HCT116 (cell line): ENCODE measurements around the gene ZNF621. TPM values are rescaled to one million over a fixed set of nuclear protein-coding genes. Genes with fewer than 3 reads are reported as not detected.
A peak's percentile ranks its signal among the peaks of the same experiment; 100 is the strongest.

Experiments
- ATAC-seq: fragments of 200-7000 bp; cut with Tn5 transposase; 2 replicates; pipeline ENCODE4 v1.9.1; 2020; ENCODE audit warnings: mild to moderate bottlenecking, moderate library complexity
- BruUV-seq: library from RNA; stranded (reverse); fragments of 400-500 nt; replicated peaks from 2 replicates; lab custom pipeline; 2021; lab: Mats Ljungman, UMichigan
- CTCF ChIA-PET: fragments of 300-600 bp; sonication (Branson Sonifier 250); formaldehyde crosslinking; loops from one replicate; lab custom pipeline; 2021; ENCODE audit warnings: antibody characterized with exemption; lab: Charles Lee
- POLR2A ChIA-PET: fragments of 300-600, 350-600 bp; sonication (Branson Sonifier 250); formaldehyde crosslinking; loops from one replicate; lab custom pipeline; 2021; ENCODE audit warnings: antibody characterized with exemption; lab: Charles Lee
- RAD21 ChIA-PET, 2 experiments: fragments of 300-600 bp; sonication (Branson Sonifier 250); formaldehyde crosslinking; loops; one replicate each; lab custom pipeline; 2023; ENCODE audit warnings: low total read pairs in 2 of 2; ENCODE audit not compliant: uncharacterized antibody in 2 of 2, unreplicated experiment in 2 of 2, low non-redundant PET in 1 of 2; lab: Charles Lee
- DNase-seq: peaks from one replicate; pipeline ENCODE4 v3.0.0-alpha.2; 2010; ENCODE audit warnings: low read depth, low spot score
- H2AFZ ChIP-seq: fragments of 200-600 bp; shearing (Covaris generic), sonication (generic); 2 replicates; pipeline ENCODE4 v1.6.1; 2017; ENCODE audit warnings: low read depth, mixed run types, mixed read lengths, antibody characterized with exemption, low read length; ENCODE audit not compliant: poor library complexity, severe bottlenecking
- H3K27ac ChIP-seq: 2 replicates; pipeline ENCODE4 v1.5.1; 2012; ENCODE audit warnings: low read depth, low read length
- H3K27me3 ChIP-seq: fragments of 200-600 bp; sonication (generic); 2 replicates; pipeline ENCODE4 v1.6.1; 2016; ENCODE audit warnings: mixed run types, low read length, mixed read lengths; ENCODE audit not compliant: insufficient read depth
- H3K36me3 ChIP-seq, 2 experiments: fragments of 200-500 bp in 1 of 2; fragments of 200-600 bp in 1 of 2; sonication (Bioruptor generic) in 1 of 2; sonication (generic) in 1 of 2; 2 replicates each; pipeline versions ENCODE4 v1.5.1 to v1.6.1; 2014 to 2016; ENCODE audit warnings: low read length in 2 of 2, inconsistent platforms in 1 of 2, mixed read lengths in 1 of 2, mixed run types in 1 of 2; ENCODE audit not compliant: insufficient read depth in 2 of 2, control insufficient read depth in 1 of 2
- H3K4me1 ChIP-seq, 2 experiments: fragments of 200-600 bp in 1 of 2; sonication (generic) in 1 of 2; 2 replicates each; pipeline versions ENCODE4 v1.5.1 to v1.6.1; 2012 to 2017; ENCODE audit warnings: low read length in 2 of 2, inconsistent platforms in 1 of 2, mild to moderate bottlenecking in 1 of 2, mixed read lengths in 1 of 2, mixed run types in 1 of 2, moderate library complexity in 1 of 2; ENCODE audit not compliant: insufficient read depth in 2 of 2, control insufficient read depth in 1 of 2
- H3K4me2 ChIP-seq: fragments of 200-600 bp; sonication (generic); 2 replicates; pipeline ENCODE4 v1.6.1; 2017; ENCODE audit warnings: mixed run types, low read length, mixed read lengths
- H3K4me3 ChIP-seq, 2 experiments: fragments of 200-600 bp in 1 of 2; sonication (generic) in 1 of 2; replicated peaks in 1 of 2; 2 replicates each; pipeline ENCODE4 v1.5.1; 2011 to 2016; ENCODE audit warnings: low read length in 2 of 2, control low read depth in 1 of 2, low read depth in 1 of 2, mild to moderate bottlenecking in 1 of 2, mixed read lengths in 1 of 2, mixed run types in 1 of 2
- H3K79me2 ChIP-seq: fragments of 200-600 bp; sonication (generic); 2 replicates; pipeline ENCODE4 v1.6.1; 2017; ENCODE audit warnings: mild to moderate bottlenecking, mixed run types, low read length, moderate library complexity, mixed read lengths; ENCODE audit not compliant: insufficient read depth
- H3K9ac ChIP-seq: fragments of 200-600 bp; sonication (generic); 2 replicates; pipeline ENCODE4 v1.6.1; 2016; ENCODE audit warnings: low read length, mixed read lengths
- H3K9me2 ChIP-seq: fragments of 200-600 bp; sonication (generic), shearing (Covaris generic); 2 replicates; pipeline ENCODE4 v1.6.1; 2017; ENCODE audit warnings: mixed run types, mild to moderate bottlenecking, moderate library complexity; ENCODE audit not compliant: insufficient read depth
- H3K9me3 ChIP-seq, 2 experiments: fragments of 200-500 bp in 1 of 2; fragments of 200-600 bp in 1 of 2; sonication (Bioruptor generic) in 1 of 2; sonication (generic) in 1 of 2; 2 replicates each; pipeline ENCODE4 v1.6.1; 2014 to 2017; ENCODE audit warnings: low read length in 2 of 2, mixed read lengths in 2 of 2, inconsistent platforms in 1 of 2, low read depth in 1 of 2, mild to moderate bottlenecking in 1 of 2, mixed run types in 1 of 2, moderate library complexity in 1 of 2; ENCODE audit not compliant: control insufficient read depth in 1 of 2, insufficient read depth in 1 of 2
- H4K20me1 ChIP-seq: fragments of 200-600 bp; sonication (generic), shearing (Covaris generic); 2 replicates; pipeline ENCODE4 v1.6.1; 2017; ENCODE audit warnings: mixed run types, mild to moderate bottlenecking, moderate library complexity; ENCODE audit not compliant: insufficient read depth
- CBX3 ChIP-seq: IDR thresholded peaks from 2 replicates; pipeline ENCODE4 v1.6.1; 2012; ENCODE audit warnings: low read depth
- CEBPB ChIP-seq: IDR thresholded peaks from 2 replicates; pipeline ENCODE4 v1.6.1; 2012; ENCODE audit warnings: low read depth
- EGR1 ChIP-seq: IDR thresholded peaks from 2 replicates; pipeline ENCODE4 v1.6.1; 2012; ENCODE audit warnings: low read depth
- EZH2 ChIP-seq: fragments of 200-600 bp; sonication (generic); IDR thresholded peaks from 2 replicates; pipeline ENCODE4 v1.6.1; 2017; ENCODE audit warnings: antibody characterized with exemption, mixed run types
- EZH2phosphoT487 ChIP-seq: fragments of 200-600 bp; IDR thresholded peaks from 2 replicates; pipeline ENCODE4 v1.6.1; 2018; ENCODE audit warnings: antibody characterized with exemption, borderline replicate concordance
- POLR2AphosphoS5 ChIP-seq: IDR thresholded peaks from 2 replicates; pipeline ENCODE4 v1.6.1; 2011; ENCODE audit warnings: mild to moderate bottlenecking, low read depth, low read length, moderate library complexity
- RAD21 ChIP-seq: IDR thresholded peaks from 2 replicates; pipeline ENCODE4 v1.6.1; 2012; ENCODE audit warnings: low read depth, mild to moderate bottlenecking
- SIN3A ChIP-seq: IDR thresholded peaks from 2 replicates; pipeline ENCODE4 v1.6.1; 2012; ENCODE audit warnings: low read depth
- SP1 ChIP-seq: IDR thresholded peaks from 2 replicates; pipeline ENCODE4 v1.6.1; 2012; ENCODE audit warnings: low read depth
- SRF ChIP-seq: IDR thresholded peaks from 2 replicates; pipeline ENCODE4 v1.6.1; 2012; ENCODE audit warnings: low read depth
- TCF7L2 ChIP-seq: IDR thresholded peaks from 2 replicates; pipeline ENCODE4 v1.7.0; 2011; ENCODE audit warnings: borderline replicate concordance, inconsistent platforms; ENCODE audit not compliant: insufficient read depth, insufficient read length; ENCODE audit errors: extremely low read depth
- ZFX ChIP-seq: fragments of 450-650 bp; IDR thresholded peaks from 2 replicates; pipeline ENCODE4 v1.6.1; 2017
- ZNF274 ChIP-seq: fragments of 200-500 bp; sonication (Bioruptor generic); IDR thresholded peaks from 2 replicates; pipeline ENCODE4 v1.6.1; 2014; ENCODE audit warnings: mild to moderate bottlenecking, low read depth, low read length, inconsistent platforms
- intact Hi-C: fragments of 100-400 bp; cut with micrococcal nuclease; formaldehyde crosslinking; loops from 2 replicates; pipeline ENCODE4 v1.10.0; 2022
- total RNA-seq: library from RNA; stranded (reverse); gene quantifications from one replicate; pipeline ENCODE4 v1.2.1, GENCODE V29; 2021; ENCODE audit not compliant: unreplicated experiment
- TF ChIP-seq, protein P1 (sequence below): IDR thresholded peaks from 2 replicates; pipeline ENCODE4 v1.6.1; 2012
- TF ChIP-seq, protein P2 (sequence below), 3 experiments: fragments of 200-600 bp in 1 of 3; sonication (generic) in 1 of 3; IDR thresholded peaks in 2 of 3; conservative IDR thresholded peaks in 1 of 3; 2 replicates each; pipeline ENCODE4 v1.5.1; 2012 to 2017; ENCODE audit warnings: low read depth in 2 of 3, low read length in 2 of 3, antibody characterized with exemption in 1 of 3, borderline replicate concordance in 1 of 3, control low read depth in 1 of 3, mild to moderate bottlenecking in 1 of 3, mixed read lengths in 1 of 3, mixed run types in 1 of 3, moderate library complexity in 1 of 3; ENCODE audit not compliant: insufficient read depth in 1 of 3
- TF ChIP-seq, protein P3 (sequence below): IDR thresholded peaks from 2 replicates; pipeline ENCODE4 v1.6.1; 2012; ENCODE audit warnings: low read depth
- TF ChIP-seq, protein P4 (sequence below): IDR thresholded peaks from 2 replicates; pipeline ENCODE4 v1.6.1; 2012

ZNF621 gene
- total RNA-seq, 1 experiment from 2014 or later, result 23.5 TPM

DNA sequence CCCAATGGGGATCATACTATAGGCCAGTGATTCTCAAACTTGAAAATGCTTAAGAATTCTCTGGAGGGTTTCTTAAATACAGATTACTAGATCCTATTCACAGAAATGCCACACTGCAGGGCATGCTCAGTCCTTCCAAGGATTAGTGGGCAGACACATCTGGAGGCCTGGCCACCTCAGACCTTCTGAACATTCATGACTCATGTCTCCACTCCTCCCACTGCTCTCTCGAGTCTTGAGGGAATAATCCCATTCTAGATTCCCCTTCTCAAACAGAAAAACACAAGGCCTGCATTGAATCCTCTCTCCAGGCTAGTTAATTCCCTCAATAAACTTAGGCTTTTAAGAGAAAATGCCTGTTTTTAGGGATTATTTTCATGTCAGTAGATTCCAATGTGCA is 22.1 kb downstream of the ZNF621 start:
- ChIA-PET RAD21 (no interaction called here), CTCF (no interaction called here), POLR2A (no interaction called here)
- TF ChIP-seq, protein P1, sequence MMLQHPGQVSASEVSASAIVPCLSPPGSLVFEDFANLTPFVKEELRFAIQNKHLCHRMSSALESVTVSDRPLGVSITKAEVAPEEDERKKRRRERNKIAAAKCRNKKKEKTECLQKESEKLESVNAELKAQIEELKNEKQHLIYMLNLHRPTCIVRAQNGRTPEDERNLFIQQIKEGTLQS, result no peak
- TF ChIP-seq EZH2phosphoT487, result no peak
- TF ChIP-seq SRF, result no peak
- TF ChIP-seq RAD21, result no peak
- TF ChIP-seq EGR1, result no peak
- no peak for DNase-seq
- Histone ChIP-seq H3K9ac (no peak overlapping the region), H3K4me3 (no peak overlapping the region), H3K9me2 (no peaks in the 10 kb centered on the region), H3K9me3 (no peaks in the 10 kb centered on the region), H2AFZ (no peak overlapping the region), H3K27me3 (no peaks in the 10 kb centered on the region), H3K4me1 (peaks cover 0 to 5% of the 10 kb centered on the region in 2 experiments; a peak in 1 of 4 replicates), H3K4me2 (peak overlapping the region; percentile 18; the same call in 1 of the 2 replicates), H4K20me1 (no peaks in the 10 kb centered on the region), H3K27ac (no peak overlapping the region), H3K79me2 (no peaks in the 10 kb centered on the region), H3K36me3 (no peaks in the 10 kb centered on the region)
- no TSS peak for BruUV-seq
- intact Hi-C loops, result loop anchor here (10.0 kb wide), 1 partner anchor 352 kb away; no protein-coding TSS in a partner anchor
- ATAC-seq, result peak; percentile 67

DNA sequence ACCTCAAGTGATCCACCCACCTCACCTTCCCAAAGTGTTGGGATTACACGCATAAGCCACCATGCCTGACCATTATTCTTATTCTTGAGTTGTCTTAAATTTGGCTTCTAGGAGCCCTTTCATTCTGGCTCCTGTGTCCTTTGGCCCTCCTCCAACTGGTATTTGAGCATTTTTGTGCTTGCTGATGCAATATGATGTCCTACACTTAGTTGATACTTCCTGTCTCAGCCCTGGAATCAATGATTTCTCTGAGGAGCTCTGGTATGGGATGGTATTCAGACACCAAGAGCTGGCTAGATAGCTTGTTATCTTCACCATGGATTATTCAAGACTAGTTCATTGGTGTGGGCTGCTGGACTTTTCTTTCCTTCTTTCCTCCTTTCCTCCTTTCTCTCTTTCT is 25.4 kb downstream of the ZNF621 start:
- Histone ChIP-seq H3K27me3 (no peaks in the 10 kb centered on the region), H4K20me1 (no peaks in the 10 kb centered on the region), H3K36me3 (no peaks in the 10 kb centered on the region), H3K9ac (no peak overlapping the region), H3K4me3 (no peak overlapping the region), H3K27ac (no peak overlapping the region), H3K79me2 (no peaks in the 10 kb centered on the region), H3K4me2 (no peak overlapping the region), H3K9me2 (no peaks in the 10 kb centered on the region), H3K4me1 (peaks cover 0 to 5% of the 10 kb centered on the region in 2 experiments; a peak in 1 of 4 replicates), H3K9me3 (no peaks in the 10 kb centered on the region), H2AFZ (no peak overlapping the region)
- DNase-seq, result no peak
- ATAC-seq, result no peak
- CTCF ChIA-PET, result no interaction called here
- RAD21 ChIA-PET, result no interaction called here
- no TSS peak for BruUV-seq
- intact Hi-C loops, result loop anchor here (5.0 kb wide), 1 partner anchor 213 kb away; no protein-coding TSS in a partner anchor
- POLR2A ChIA-PET, result no interaction called here
- TF ChIP-seq, protein P2, sequence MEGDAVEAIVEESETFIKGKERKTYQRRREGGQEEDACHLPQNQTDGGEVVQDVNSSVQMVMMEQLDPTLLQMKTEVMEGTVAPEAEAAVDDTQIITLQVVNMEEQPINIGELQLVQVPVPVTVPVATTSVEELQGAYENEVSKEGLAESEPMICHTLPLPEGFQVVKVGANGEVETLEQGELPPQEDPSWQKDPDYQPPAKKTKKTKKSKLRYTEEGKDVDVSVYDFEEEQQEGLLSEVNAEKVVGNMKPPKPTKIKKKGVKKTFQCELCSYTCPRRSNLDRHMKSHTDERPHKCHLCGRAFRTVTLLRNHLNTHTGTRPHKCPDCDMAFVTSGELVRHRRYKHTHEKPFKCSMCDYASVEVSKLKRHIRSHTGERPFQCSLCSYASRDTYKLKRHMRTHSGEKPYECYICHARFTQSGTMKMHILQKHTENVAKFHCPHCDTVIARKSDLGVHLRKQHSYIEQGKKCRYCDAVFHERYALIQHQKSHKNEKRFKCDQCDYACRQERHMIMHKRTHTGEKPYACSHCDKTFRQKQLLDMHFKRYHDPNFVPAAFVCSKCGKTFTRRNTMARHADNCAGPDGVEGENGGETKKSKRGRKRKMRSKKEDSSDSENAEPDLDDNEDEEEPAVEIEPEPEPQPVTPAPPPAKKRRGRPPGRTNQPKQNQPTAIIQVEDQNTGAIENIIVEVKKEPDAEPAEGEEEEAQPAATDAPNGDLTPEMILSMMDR (IDR thresholded peaks at IDR 0.05 in 2 of 3, conservative IDR thresholded peaks at IDR 0.05 in 1 of 3; ENCODE audit: borderline replicate concordance in 1 of 3, insufficient read depth in 1 of 3, low read depth in 2 of 3, low read length in 2 of 3), result no peak
- no peak for TF ChIP-seq POLR2AphosphoS5
- no peak for TF ChIP-seq EGR1
- TF ChIP-seq, protein P3, sequence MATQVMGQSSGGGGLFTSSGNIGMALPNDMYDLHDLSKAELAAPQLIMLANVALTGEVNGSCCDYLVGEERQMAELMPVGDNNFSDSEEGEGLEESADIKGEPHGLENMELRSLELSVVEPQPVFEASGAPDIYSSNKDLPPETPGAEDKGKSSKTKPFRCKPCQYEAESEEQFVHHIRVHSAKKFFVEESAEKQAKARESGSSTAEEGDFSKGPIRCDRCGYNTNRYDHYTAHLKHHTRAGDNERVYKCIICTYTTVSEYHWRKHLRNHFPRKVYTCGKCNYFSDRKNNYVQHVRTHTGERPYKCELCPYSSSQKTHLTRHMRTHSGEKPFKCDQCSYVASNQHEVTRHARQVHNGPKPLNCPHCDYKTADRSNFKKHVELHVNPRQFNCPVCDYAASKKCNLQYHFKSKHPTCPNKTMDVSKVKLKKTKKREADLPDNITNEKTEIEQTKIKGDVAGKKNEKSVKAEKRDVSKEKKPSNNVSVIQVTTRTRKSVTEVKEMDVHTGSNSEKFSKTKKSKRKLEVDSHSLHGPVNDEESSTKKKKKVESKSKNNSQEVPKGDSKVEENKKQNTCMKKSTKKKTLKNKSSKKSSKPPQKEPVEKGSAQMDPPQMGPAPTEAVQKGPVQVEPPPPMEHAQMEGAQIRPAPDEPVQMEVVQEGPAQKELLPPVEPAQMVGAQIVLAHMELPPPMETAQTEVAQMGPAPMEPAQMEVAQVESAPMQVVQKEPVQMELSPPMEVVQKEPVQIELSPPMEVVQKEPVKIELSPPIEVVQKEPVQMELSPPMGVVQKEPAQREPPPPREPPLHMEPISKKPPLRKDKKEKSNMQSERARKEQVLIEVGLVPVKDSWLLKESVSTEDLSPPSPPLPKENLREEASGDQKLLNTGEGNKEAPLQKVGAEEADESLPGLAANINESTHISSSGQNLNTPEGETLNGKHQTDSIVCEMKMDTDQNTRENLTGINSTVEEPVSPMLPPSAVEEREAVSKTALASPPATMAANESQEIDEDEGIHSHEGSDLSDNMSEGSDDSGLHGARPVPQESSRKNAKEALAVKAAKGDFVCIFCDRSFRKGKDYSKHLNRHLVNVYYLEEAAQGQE, result no peak
- TF ChIP-seq EZH2, result no peak
- no peak for TF ChIP-seq ZNF274
- TF ChIP-seq CBX3, result no peak
- no peak for TF ChIP-seq TCF7L2
- no peak for TF ChIP-seq ZFX
- no peak for TF ChIP-seq SP1
- TF ChIP-seq SIN3A, result no peak
- TF ChIP-seq, protein P4, sequence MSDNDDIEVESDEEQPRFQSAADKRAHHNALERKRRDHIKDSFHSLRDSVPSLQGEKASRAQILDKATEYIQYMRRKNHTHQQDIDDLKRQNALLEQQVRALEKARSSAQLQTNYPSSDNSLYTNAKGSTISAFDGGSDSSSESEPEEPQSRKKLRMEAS, result no peak
- no peak for TF ChIP-seq CEBPB
